ENCODE data around the gene KCNK5. TPM values are rescaled to one million over a fixed set of nuclear protein-coding genes. Genes with fewer than 3 reads are reported as not detected.

KCNK5 gene
- total RNA-seq, 2 experiments from 2014 or later, result 12.0 TPM

DNA sequence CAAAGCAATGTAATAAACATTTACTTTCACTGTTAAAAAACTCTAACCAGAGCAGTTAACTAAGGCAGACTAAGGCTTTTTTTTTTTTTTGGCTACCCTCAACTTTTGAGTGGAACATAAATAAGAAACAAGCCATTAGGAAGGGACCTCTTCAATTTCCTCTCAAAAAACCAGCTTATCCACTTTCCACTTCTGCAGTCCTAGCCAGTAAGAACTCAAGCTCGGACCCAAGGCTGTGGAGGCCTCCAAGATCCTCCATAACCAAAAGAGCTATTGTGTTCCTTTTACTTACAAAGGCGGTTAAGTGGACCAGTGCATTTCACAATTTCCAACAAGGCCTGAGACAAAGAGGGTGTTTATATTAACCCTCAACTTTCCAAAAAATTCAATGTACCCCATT is 5.3 kb downstream of the KCNK5 start:
- Mint-ChIP-seq H3K4me1 (ENCODE audit: low read depth) (peaks cover 92% of the 10 kb centered on the region), H3K4me3 (no peak overlapping the region), H3K27ac (peak overlapping the region; percentile 34), H3K36me3 (ENCODE audit: low read depth) (peaks cover 63% of the 10 kb centered on the region), H3K9me3 (ENCODE audit: insufficient read depth) (no peaks in the 10 kb centered on the region), H3K27me3 (ENCODE audit: low read depth) (no peaks in the 10 kb centered on the region)
- ChIA-PET CTCF (interaction anchor here (0.9 to 2.3 kb wide), 3 partner anchors 57 to 86 kb away, joined by 3 to 9 read pairs (median 3); no protein-coding TSS in a partner anchor), POLR2A (no interaction called here)
- DNase-seq (no peak), ATAC-seq (no peak)

GRCh38 chr6:39223555-39223954 is 5.7 kb downstream of the KCNK5 start:
- Mint-ChIP-seq H3K4me3 (no peak overlapping the region), H3K4me1 (ENCODE audit: low read depth) (peaks cover 96% of the 10 kb centered on the region)
- CTCF ChIA-PET, result interaction anchor here (0.9 to 1.3 kb wide), 2 partner anchors 79 to 86 kb away, joined by 3 read pairs; no protein-coding TSS in a partner anchor

DNA sequence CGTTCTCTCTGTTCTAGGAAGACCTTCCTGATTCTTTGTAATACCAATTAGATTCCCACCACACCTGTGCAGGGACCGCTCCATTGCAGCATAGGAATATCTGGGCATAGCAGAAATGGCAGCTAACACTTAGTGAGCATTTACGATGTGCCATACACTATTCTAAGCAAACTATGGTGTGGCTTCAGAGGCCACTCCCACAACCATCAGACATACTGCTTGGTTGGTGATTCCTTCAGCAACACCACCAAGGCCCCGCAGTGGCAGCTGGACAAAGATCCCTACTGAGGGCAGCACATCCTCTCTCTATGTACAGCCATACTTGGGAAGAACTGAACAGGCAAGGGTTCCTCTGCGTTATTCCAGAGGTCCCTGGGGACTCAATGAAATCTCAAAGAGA is 6.2 kb downstream of the KCNK5 start:
- ChIA-PET POLR2A (no interaction called here), CTCF (no interaction called here)
- no peaks in the 10 kb centered on the region for H3K27me3 Mint-ChIP-seq (ENCODE audit: low read depth)
- peaks cover 70% of the 10 kb centered on the region for H3K36me3 Mint-ChIP-seq (ENCODE audit: low read depth)
- H3K4me3 Mint-ChIP-seq, result no peak overlapping the region
- ATAC-seq (no peak), DNase-seq (no peak)
- H3K9me3 Mint-ChIP-seq (ENCODE audit: insufficient read depth), result no peaks in the 10 kb centered on the region
- H3K27ac Mint-ChIP-seq, result peak overlapping the region; percentile 13
- peaks cover 98% of the 10 kb centered on the region for H3K4me1 Mint-ChIP-seq (ENCODE audit: low read depth)

More at GRCh38 chr6:39223555-39223954, 5.7 kb downstream of the KCNK5 start:
- no peaks in the 10 kb centered on the region for H3K27me3 Mint-ChIP-seq (ENCODE audit: low read depth)
- no peaks in the 10 kb centered on the region for H3K9me3 Mint-ChIP-seq (ENCODE audit: insufficient read depth)
- no peak for ATAC-seq
- peaks cover 68% of the 10 kb centered on the region for H3K36me3 Mint-ChIP-seq (ENCODE audit: low read depth)
- no peak for DNase-seq
- POLR2A ChIA-PET, result no interaction called here
- peak overlapping the region; percentile 34 for H3K27ac Mint-ChIP-seq

- Mint-ChIP-seq H3K36me3 (ENCODE audit: low read depth) (peaks cover 70% of the 10 kb centered on the region), H3K4me1 (ENCODE audit: low read depth) (peaks cover 97% of the 10 kb centered on the region), H3K4me3 (no peak overlapping the region), H3K9me3 (ENCODE audit: insufficient read depth) (no peaks in the 10 kb centered on the region), H3K27me3 (ENCODE audit: low read depth) (no peaks in the 10 kb centered on the region), H3K27ac (peak overlapping the region; percentile 21)
- no peak for ATAC-seq
- CTCF ChIA-PET, result interaction anchor here (1.0 to 2.1 kb wide), 2 partner anchors 11 to 81 kb away, joined by 4 to 7 read pairs; no protein-coding TSS in a partner anchor
- POLR2A ChIA-PET, result no interaction called here
- DNase-seq, result no peak
Observed at GRCh38 chr6:39221779-39222641, 7.3 kb downstream of the KCNK5 start.

DNA sequence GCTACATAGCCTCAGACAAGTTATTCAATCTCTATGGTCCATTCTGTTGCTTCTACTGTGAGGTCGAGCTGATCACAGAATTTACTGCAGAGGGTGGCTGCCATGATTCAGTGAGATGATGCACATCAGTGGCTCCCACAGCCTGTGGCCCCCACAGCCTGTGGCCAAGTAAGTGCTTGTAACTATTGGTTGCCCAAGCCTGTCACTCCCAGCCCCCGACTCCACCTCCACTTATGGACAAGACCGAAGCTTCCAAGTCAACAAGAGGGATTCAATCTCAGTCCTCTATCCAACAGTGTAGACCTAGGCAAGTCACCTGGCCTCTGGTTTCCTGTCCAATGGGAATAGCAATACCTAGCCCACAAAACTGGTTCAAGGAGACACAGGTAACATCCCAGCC is 8.2 kb downstream of the KCNK5 start:
- Mint-ChIP-seq H3K4me1 (ENCODE audit: low read depth) (peaks cover 93% of the 10 kb centered on the region), H3K27me3 (ENCODE audit: low read depth) (no peaks in the 10 kb centered on the region), H3K36me3 (ENCODE audit: low read depth) (peaks cover 72% of the 10 kb centered on the region), H3K4me3 (no peak overlapping the region), H3K27ac (peak overlapping the region; percentile 54), H3K9me3 (ENCODE audit: insufficient read depth) (no peaks in the 10 kb centered on the region)
- DNase-seq, result no peak
- no peak for ATAC-seq
- ChIA-PET POLR2A (no interaction called here), CTCF (interaction anchor here (0.6 to 3.4 kb wide), 3 partner anchors 9 to 82 kb away, joined by 3 to 27 read pairs (median 7); partner anchors contain the start of gene KCNK5)

- peak; percentile 33 for DNase-seq
- Mint-ChIP-seq H3K4me1 (ENCODE audit: low read depth) (peaks cover 90% of the 10 kb centered on the region), H3K4me3 (peak overlapping the region; percentile 16), H3K27me3 (ENCODE audit: low read depth) (no peaks in the 10 kb centered on the region), H3K9me3 (ENCODE audit: insufficient read depth) (no peaks in the 10 kb centered on the region), H3K27ac (peak overlapping the region; percentile 86), H3K36me3 (ENCODE audit: low read depth) (peaks cover 65% of the 10 kb centered on the region)
- CTCF ChIA-PET, result interaction anchor here (1.0 to 5.0 kb wide), 7 partner anchors 11 to 99 kb away, joined by 3 to 27 read pairs (median 3); partner anchors contain the start of gene KCNK5
- POLR2A ChIA-PET, result interaction anchor here (0.6 to 1.9 kb wide), 3 partner anchors 10 to 53 kb away, joined by 3 to 5 read pairs (median 3); no protein-coding TSS in a partner anchor
- ATAC-seq, result peak; percentile 52
Observed at GRCh38 chr6:39218868-39219567, 10.3 kb downstream of the KCNK5 start.

- Mint-ChIP-seq H3K36me3 (ENCODE audit: low read depth) (peaks cover 51% of the 10 kb centered on the region), H3K27ac (peak overlapping the region; percentile 30), H3K27me3 (ENCODE audit: low read depth) (no peaks in the 10 kb centered on the region), H3K4me3 (no peak overlapping the region), H3K4me1 (ENCODE audit: low read depth) (peaks cover 77% of the 10 kb centered on the region), H3K9me3 (ENCODE audit: insufficient read depth) (no peaks in the 10 kb centered on the region)
- POLR2A ChIA-PET, result interaction anchor here (2.8 kb wide), 1 partner anchor 10 kb away, joined by 9 read pairs; no protein-coding TSS in a partner anchor
- ATAC-seq (no peak), DNase-seq (no peak)
- CTCF ChIA-PET, result interaction anchor here (0.8 to 5.0 kb wide), 7 partner anchors 9 to 90 kb away, joined by 3 to 24 read pairs (median 3); partner anchors contain the start of gene KCNK5
Observed at GRCh38 chr6:39217177-39217864, 12.0 kb downstream of the KCNK5 start.

GRCh38 chr6:39215640-39216158 is 13.6 kb downstream of the KCNK5 start:
- H3K27ac Mint-ChIP-seq, result peak overlapping the region; percentile 2
- POLR2A ChIA-PET, result interaction anchor here (2.8 kb wide), 1 partner anchor 12 kb away, joined by 9 read pairs; no protein-coding TSS in a partner anchor
- H3K9me3 Mint-ChIP-seq (ENCODE audit: insufficient read depth), result no peaks in the 10 kb centered on the region
- H3K36me3 Mint-ChIP-seq (ENCODE audit: low read depth), result peaks cover 39% of the 10 kb centered on the region
- no peak for DNase-seq
- H3K4me3 Mint-ChIP-seq, result no peak overlapping the region
- ATAC-seq, result no peak
- H3K27me3 Mint-ChIP-seq (ENCODE audit: low read depth), result no peaks in the 10 kb centered on the region
- CTCF ChIA-PET, result interaction anchor here (0.5 to 5.0 kb wide), 5 partner anchors 11 to 102 kb away, joined by 3 to 24 read pairs (median 6); partner anchors contain the start of gene KCNK5
- peaks cover 66% of the 10 kb centered on the region for H3K4me1 Mint-ChIP-seq (ENCODE audit: low read depth)

DNA sequence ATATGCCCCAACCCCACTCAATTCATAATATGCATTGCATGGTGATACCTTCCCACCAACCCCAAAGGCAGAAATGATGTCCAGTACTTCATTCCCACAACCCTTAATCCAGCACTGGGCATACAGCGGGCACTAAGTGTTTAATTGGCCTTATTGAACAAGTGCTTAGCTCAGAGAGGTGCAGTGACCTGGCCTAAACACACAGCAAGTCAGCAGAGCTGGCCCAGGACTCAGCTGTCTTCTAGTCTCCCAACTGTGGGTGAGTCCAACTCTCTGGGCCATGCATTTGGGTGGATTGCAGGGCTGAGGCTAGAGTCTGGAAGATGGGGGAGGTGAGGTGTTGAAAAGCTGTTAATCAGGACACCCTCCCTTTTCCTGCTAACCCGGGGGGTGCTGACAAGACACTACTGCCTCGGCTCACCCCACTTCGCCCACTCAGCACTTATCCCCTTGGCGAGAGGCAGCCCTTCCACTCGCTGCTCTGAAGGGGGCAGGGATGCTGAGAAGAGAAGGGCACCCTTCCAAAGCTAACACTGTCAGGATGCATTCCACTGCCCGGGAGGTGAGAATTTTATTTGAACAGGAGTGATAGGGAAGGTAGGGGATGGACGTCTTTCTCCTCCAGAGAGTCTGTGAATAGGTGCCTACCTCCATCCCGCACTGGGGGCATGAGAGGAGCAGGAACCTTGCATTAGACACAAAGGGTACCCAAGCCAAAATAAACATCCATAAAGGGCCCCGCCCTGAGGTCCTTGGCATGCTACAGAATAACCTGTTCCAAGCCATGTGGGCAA is 14.2 kb downstream of the KCNK5 start:
- ChIA-PET POLR2A (no interaction called here), CTCF (interaction anchor here (0.9 to 5.0 kb wide), 3 partner anchors 14 to 87 kb away, joined by 5 to 24 read pairs (median 6); partner anchors contain the start of gene KCNK5)
- Mint-ChIP-seq H3K4me1 (ENCODE audit: low read depth) (peaks cover 66% of the 10 kb centered on the region), H3K9me3 (ENCODE audit: insufficient read depth) (no peaks in the 10 kb centered on the region), H3K4me3 (no peak overlapping the region), H3K27ac (peak overlapping the region; percentile 2), H3K36me3 (ENCODE audit: low read depth) (peaks cover 39% of the 10 kb centered on the region), H3K27me3 (ENCODE audit: low read depth) (no peaks in the 10 kb centered on the region)
- ATAC-seq (no peak), DNase-seq (no peak)

- Mint-ChIP-seq H3K27me3 (ENCODE audit: low read depth) (no peaks in the 10 kb centered on the region), H3K9me3 (ENCODE audit: insufficient read depth) (no peaks in the 10 kb centered on the region), H3K36me3 (ENCODE audit: low read depth) (peaks cover 37% of the 10 kb centered on the region), H3K4me3 (no peak overlapping the region), H3K4me1 (ENCODE audit: low read depth) (peaks cover 67% of the 10 kb centered on the region), H3K27ac (no peak overlapping the region)
- ATAC-seq (no peak), DNase-seq (no peak)
- CTCF ChIA-PET, result interaction anchor here (5.0 kb wide), 1 partner anchor 88 kb away, joined by 24 read pairs; no protein-coding TSS in a partner anchor
- POLR2A ChIA-PET, result no interaction called here
Observed at GRCh38 chr6:39214120-39214813, 15.0 kb downstream of the KCNK5 start.
